DOHH2 (cell line): ENCODE data around the gene SUN3.

Experiments
- EZH2phosphoT487 ChIP-seq: fragments of 200-600 bp; sonication (generic); IDR thresholded peaks from 2 replicates; pipeline ENCODE4 v1.6.1; 2017; ENCODE audit warnings: borderline replicate concordance, mild to moderate bottlenecking, antibody characterized with exemption, low read length, moderate library complexity, mixed read lengths
- TF ChIP-seq, protein P1 (sequence below): fragments of 200-600 bp; sonication (generic); IDR thresholded peaks from one replicate; pipeline ENCODE4 v1.5.1; 2014; ENCODE audit warnings: antibody characterized with exemption, mild to moderate bottlenecking, low read depth, low read length; ENCODE audit not compliant: poor library complexity, severe bottlenecking

DNA sequence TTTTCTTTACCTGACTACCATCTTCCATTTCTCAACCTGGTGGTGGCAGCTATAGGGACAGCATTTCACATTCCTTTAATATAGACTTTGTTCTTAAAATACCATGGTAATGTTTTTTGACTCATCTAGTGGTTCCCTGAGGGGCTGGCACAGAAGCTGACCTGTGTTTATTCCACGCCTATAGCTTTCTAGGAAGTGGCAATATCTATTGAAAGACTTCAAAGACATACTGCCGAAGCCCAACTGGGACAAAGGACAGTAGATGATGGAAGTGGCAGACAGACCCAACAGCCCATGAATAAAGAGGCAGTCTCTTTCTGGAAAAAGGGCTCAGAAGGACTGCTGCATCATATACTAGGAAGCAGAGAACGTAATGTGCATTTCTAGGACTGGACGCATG, 11.2 kb downstream of the SUN3 start:
- TF ChIP-seq, protein P1, sequence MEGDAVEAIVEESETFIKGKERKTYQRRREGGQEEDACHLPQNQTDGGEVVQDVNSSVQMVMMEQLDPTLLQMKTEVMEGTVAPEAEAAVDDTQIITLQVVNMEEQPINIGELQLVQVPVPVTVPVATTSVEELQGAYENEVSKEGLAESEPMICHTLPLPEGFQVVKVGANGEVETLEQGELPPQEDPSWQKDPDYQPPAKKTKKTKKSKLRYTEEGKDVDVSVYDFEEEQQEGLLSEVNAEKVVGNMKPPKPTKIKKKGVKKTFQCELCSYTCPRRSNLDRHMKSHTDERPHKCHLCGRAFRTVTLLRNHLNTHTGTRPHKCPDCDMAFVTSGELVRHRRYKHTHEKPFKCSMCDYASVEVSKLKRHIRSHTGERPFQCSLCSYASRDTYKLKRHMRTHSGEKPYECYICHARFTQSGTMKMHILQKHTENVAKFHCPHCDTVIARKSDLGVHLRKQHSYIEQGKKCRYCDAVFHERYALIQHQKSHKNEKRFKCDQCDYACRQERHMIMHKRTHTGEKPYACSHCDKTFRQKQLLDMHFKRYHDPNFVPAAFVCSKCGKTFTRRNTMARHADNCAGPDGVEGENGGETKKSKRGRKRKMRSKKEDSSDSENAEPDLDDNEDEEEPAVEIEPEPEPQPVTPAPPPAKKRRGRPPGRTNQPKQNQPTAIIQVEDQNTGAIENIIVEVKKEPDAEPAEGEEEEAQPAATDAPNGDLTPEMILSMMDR: no peak
- no peak for TF ChIP-seq EZH2phosphoT487
